ENCODE data around the gene VRK3.

GRCh38 chr19:49981603-49982593, 43.3 kb downstream of the VRK3 start:
- TF ChIP-seq, protein P1, sequence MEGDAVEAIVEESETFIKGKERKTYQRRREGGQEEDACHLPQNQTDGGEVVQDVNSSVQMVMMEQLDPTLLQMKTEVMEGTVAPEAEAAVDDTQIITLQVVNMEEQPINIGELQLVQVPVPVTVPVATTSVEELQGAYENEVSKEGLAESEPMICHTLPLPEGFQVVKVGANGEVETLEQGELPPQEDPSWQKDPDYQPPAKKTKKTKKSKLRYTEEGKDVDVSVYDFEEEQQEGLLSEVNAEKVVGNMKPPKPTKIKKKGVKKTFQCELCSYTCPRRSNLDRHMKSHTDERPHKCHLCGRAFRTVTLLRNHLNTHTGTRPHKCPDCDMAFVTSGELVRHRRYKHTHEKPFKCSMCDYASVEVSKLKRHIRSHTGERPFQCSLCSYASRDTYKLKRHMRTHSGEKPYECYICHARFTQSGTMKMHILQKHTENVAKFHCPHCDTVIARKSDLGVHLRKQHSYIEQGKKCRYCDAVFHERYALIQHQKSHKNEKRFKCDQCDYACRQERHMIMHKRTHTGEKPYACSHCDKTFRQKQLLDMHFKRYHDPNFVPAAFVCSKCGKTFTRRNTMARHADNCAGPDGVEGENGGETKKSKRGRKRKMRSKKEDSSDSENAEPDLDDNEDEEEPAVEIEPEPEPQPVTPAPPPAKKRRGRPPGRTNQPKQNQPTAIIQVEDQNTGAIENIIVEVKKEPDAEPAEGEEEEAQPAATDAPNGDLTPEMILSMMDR (conservative IDR thresholded peaks at IDR 0.05; ENCODE audit: low read length), result no peak
- no peak for TF ChIP-seq EZH2phosphoT487 (IDR thresholded peaks at IDR 0.05; ENCODE audit: borderline replicate concordance)
